ENCODE results near the gene MIXL1. TPM values are rescaled to one million over a fixed set of nuclear protein-coding genes. Genes with fewer than 3 reads are reported as not detected.

MIXL1 gene
- total RNA-seq, 2 donors from 2014 or later = not detected

DNA sequence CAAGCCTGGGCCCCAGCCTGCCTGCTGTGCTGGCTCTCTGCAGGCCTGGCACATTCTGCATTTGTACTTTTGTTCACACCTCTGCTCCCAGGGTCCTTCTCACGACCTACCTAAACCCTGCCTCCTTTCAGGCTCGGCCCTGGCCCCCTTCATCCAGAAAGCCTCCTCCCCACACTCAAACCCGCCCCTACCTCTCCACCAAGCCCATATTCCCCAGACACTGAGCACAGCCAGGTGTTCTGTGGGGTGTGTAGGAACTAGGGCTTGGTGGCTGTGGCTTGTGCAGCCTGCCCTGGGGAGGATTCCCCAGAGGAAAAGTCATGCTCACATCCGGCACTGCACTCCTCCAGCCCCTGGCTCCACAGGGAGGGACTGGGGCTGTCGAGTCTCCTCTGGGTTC is 8.2 kb upstream of the MIXL1 start:
- no peak for DNase-seq (ENCODE audit: low spot score)

DNA sequence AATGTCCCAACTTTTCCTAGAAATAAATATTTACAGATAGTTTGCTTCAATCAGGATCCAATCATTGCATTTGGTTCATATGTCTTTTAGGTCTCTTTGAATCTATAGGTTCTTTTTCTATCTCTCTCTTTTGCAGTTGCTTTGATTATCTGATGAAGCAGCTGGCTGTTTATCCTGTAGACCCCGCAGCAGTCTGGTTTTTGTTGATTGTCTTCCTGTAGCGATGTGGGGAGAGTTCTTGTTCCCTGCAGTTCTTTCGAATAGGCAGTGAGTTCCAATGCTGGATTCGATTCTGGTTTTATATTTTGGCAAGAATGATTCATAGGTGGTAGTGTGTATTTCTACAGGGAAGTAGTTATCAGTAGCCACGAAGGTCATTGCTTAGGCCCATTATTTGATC is 7.4 kb upstream of the MIXL1 start:
- Histone ChIP-seq H3K36me3 (no peaks in the 10 kb centered on the region), H3K4me1 (ENCODE audit: control insufficient read depth in 1 of 2, low read depth in 2 of 2) (no peaks in the 10 kb centered on the region), H3K4me3 (no peak overlapping the region), H3K27ac (no peak overlapping the region), H3K9me3 (no peaks in the 10 kb centered on the region), H3K27me3 (replicated peaks; ENCODE audit: insufficient read depth) (no peaks in the 10 kb centered on the region)
- TF ChIP-seq, protein P1, sequence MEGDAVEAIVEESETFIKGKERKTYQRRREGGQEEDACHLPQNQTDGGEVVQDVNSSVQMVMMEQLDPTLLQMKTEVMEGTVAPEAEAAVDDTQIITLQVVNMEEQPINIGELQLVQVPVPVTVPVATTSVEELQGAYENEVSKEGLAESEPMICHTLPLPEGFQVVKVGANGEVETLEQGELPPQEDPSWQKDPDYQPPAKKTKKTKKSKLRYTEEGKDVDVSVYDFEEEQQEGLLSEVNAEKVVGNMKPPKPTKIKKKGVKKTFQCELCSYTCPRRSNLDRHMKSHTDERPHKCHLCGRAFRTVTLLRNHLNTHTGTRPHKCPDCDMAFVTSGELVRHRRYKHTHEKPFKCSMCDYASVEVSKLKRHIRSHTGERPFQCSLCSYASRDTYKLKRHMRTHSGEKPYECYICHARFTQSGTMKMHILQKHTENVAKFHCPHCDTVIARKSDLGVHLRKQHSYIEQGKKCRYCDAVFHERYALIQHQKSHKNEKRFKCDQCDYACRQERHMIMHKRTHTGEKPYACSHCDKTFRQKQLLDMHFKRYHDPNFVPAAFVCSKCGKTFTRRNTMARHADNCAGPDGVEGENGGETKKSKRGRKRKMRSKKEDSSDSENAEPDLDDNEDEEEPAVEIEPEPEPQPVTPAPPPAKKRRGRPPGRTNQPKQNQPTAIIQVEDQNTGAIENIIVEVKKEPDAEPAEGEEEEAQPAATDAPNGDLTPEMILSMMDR (IDR thresholded peaks at IDR 0.05) = no peak
- DNase-seq (ENCODE audit: low spot score) (no peak), ATAC-seq (ENCODE audit: insufficient number of reproducible peaks, low FRiP score, low read depth) (no peak)

More for the DNA sequence above, 8.2 kb upstream of the MIXL1 start:
- H3K9me3 ChIP-seq = no peaks in the 10 kb centered on the region
- TF ChIP-seq, protein P1 (IDR thresholded peaks at IDR 0.05) = no peak
- H3K4me3 ChIP-seq = no peak overlapping the region
- H3K27ac ChIP-seq = no peak overlapping the region
- ATAC-seq (ENCODE audit: insufficient number of reproducible peaks, low FRiP score, low read depth) = no peak
- H3K4me1 ChIP-seq (ENCODE audit: control insufficient read depth in 1 of 2, low read depth in 2 of 2) = no peaks in the 10 kb centered on the region
- H3K27me3 ChIP-seq (replicated peaks; ENCODE audit: insufficient read depth) = no peaks in the 10 kb centered on the region
- no peaks in the 10 kb centered on the region for H3K36me3 ChIP-seq

DNA sequence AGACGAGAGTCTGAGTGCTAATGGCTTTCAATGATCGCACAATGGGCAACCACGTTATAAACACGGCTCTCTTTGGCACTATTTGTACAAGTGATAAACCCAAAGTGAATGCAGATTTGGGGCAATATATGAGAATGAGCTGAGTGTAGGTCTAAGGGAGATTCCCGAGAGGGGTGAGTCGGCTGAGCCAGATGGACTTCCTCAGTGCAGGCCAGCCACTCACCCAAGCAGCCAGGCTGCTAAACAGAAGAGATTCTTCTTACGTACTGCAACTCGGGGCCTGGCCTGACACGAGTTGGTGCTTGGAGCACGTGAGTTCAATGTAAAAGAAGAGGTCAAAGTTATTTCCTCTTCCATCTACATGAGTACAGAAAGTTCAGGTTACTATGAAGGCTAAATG is 6.2 kb upstream of the MIXL1 start:
- H3K4me3 ChIP-seq = no peak overlapping the region
- TF ChIP-seq, protein P1 (IDR thresholded peaks at IDR 0.05) = no peak
- DNase-seq (ENCODE audit: low spot score) = no peak
- H3K9me3 ChIP-seq = no peaks in the 10 kb centered on the region
- H3K27me3 ChIP-seq (replicated peaks; ENCODE audit: insufficient read depth) = no peaks in the 10 kb centered on the region
- H3K36me3 ChIP-seq = no peaks in the 10 kb centered on the region
- ATAC-seq (ENCODE audit: insufficient number of reproducible peaks, low FRiP score, low read depth) = no peak
- no peaks in the 10 kb centered on the region for H3K4me1 ChIP-seq (ENCODE audit: control insufficient read depth in 1 of 2, low read depth in 2 of 2)
- no peak overlapping the region for H3K27ac ChIP-seq

DNA sequence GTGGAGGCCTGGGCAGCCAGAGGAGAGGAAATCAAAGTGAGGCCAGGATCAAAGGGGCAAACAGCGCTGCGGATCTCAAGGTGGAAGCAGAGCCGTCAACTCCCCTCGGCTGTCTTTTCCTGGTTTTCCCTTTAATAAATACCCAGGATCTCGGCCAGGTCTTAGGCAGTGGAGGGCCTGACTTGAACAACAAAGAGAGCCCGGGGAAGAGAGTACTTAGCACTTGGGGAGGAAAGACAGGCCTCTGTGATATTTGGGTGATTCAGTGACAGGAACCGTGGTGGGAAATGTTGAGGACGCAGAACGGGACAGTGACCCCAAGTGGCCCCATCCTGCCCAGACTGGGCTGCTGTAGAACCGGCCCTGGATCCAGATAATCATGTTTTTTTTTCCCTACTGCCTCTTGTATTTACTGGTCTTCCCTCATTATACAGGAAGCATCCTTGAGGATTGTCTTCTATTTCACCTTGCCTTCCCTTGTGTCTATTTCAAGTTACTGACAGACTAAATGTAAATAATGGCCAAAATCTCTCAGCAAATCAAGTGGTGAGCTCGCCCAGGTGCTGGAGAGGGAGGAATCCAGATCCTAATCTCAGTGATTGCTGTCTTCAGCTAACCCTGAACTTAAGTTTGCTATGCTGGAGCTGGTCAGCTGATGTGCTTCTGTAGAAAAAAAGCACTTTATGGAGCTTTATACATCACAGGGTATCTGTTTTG is 2.8 kb upstream of the MIXL1 start:
- no peak for DNase-seq (ENCODE audit: low spot score)
- H3K4me1 ChIP-seq (ENCODE audit: control insufficient read depth in 1 of 2, low read depth in 2 of 2) = peaks cover 0 to 4% of the 10 kb centered on the region in 2 donors
- no peak for ATAC-seq (ENCODE audit: insufficient number of reproducible peaks, low FRiP score, low read depth)
- no peak overlapping the region for H3K4me3 ChIP-seq
- TF ChIP-seq, protein P1 (IDR thresholded peaks at IDR 0.05) = no peak
- H3K27ac ChIP-seq = no peak overlapping the region
- no peaks in the 10 kb centered on the region for H3K9me3 ChIP-seq
- H3K36me3 ChIP-seq = no peaks in the 10 kb centered on the region
- H3K27me3 ChIP-seq (replicated peaks; ENCODE audit: insufficient read depth) = no peaks in the 10 kb centered on the region

DNA sequence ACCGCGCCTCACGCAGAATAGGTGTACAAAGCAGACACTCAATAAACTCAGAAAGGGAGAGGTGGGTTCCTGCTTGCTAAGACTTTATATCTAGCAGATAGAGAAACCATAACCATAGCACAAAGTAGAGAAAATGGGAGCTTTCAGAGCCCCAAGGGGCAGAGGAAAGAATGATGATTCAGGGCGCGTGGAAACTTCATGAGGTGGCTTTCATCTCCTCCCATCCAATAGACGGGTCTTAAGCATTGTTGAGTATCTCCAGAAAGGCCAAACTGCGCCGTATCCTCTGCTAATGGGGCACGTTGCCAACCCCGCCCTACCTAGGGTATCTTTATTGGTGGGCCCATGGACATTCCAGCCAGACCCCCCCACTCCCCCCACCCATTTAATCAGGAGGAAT is 778 bp upstream of the MIXL1 start:
- DNase-seq (ENCODE audit: low spot score) = no peak
- TF ChIP-seq, protein P1 (IDR thresholded peaks at IDR 0.05) = no peak

More for the DNA sequence above, 778 bp upstream of the MIXL1 start:
- H3K36me3 ChIP-seq = no peaks in the 10 kb centered on the region
- H3K4me3 ChIP-seq = no peak overlapping the region
- H3K27me3 ChIP-seq (replicated peaks; ENCODE audit: insufficient read depth) = no peaks in the 10 kb centered on the region
- H3K27ac ChIP-seq = no peak overlapping the region
- H3K4me1 ChIP-seq (ENCODE audit: control insufficient read depth in 1 of 2, low read depth in 2 of 2) = peaks cover 0 to 4% of the 10 kb centered on the region in 2 donors
- ATAC-seq (ENCODE audit: insufficient number of reproducible peaks, low FRiP score, low read depth) = no peak
- H3K9me3 ChIP-seq = no peaks in the 10 kb centered on the region
